HFFc6 (cell line): Measurements from ENCODE around the gene ZFP14. TPM values are rescaled to one million over a fixed set of nuclear protein-coding genes. Genes with fewer than 3 reads are reported as not detected.

Experiments used
- DNase-seq: peaks from one replicate; pipeline ENCODE4 v3.0.0-alpha.2; 2018
- H3K27ac Mint-ChIP-seq: 2 replicates; pipeline ENCODE4 v1.8.0; 2020; ENCODE audit warnings: mild to moderate bottlenecking, mixed read lengths
- H3K27me3 Mint-ChIP-seq: 2 replicates; pipeline ENCODE4 v1.8.0; 2021; ENCODE audit warnings: mild to moderate bottlenecking, moderate library complexity, mixed read lengths; ENCODE audit not compliant: insufficient read depth
- H3K36me3 Mint-ChIP-seq: 2 replicates; pipeline ENCODE4 v1.8.0; 2021; ENCODE audit warnings: low read depth, mixed read lengths
- H3K4me1 Mint-ChIP-seq: 2 replicates; pipeline ENCODE4 v1.8.0; 2020; ENCODE audit warnings: low read depth, mixed read lengths
- H3K4me3 Mint-ChIP-seq: 2 replicates; pipeline ENCODE4 v1.8.0; 2020; ENCODE audit warnings: mild to moderate bottlenecking, moderate library complexity, mixed read lengths
- H3K9me3 Mint-ChIP-seq: 2 replicates; pipeline ENCODE4 v1.8.0; 2020; ENCODE audit warnings: mild to moderate bottlenecking, mixed read lengths
- CTCF ChIP-seq: fragments of 200-600 bp; sonication (generic); IDR thresholded peaks from 2 replicates; pipeline ENCODE4 v1.5.0; 2021; ENCODE audit warnings: antibody characterized with exemption, mild to moderate bottlenecking
- long read RNA-seq: library from polyadenylated mRNA; unstranded; transcript quantifications from one replicate; pipeline ENCODE4 v2.0.0, GENCODE V29; 2019
- total RNA-seq, 6 experiments: library from RNA; stranded (reverse); fragmentation: NEBNext Ultra II Directional; extraction: Animal tissue kit (Norgen Biotek cat#: 25700); gene quantifications; 2 replicates in 1 of 6; 3 replicates in 5 of 6; pipeline ENCODE4 v1.2.3, GENCODE V29; 2021

The ZFP14 gene
- total RNA-seq = 1 to 10 TPM; 1.1 to 2.1 (median 1.5) TPM
- long read RNA-seq = 0 reads

- H3K36me3 Mint-ChIP-seq = peaks cover 5% of the 10 kb centered on the region; the same call in 1 of the 2 replicates
- H3K27me3 Mint-ChIP-seq = peaks cover 3% of the 10 kb centered on the region; the same call in 1 of the 2 replicates
- peak within 1 kb of the TSS; percentile 56 for H3K27ac Mint-ChIP-seq
- DNase-seq = peak; percentile 86
- H3K9me3 Mint-ChIP-seq = peaks cover 11% of the 10 kb centered on the region
- TF ChIP-seq CTCF = peak; percentile 38
- H3K4me1 Mint-ChIP-seq = peaks cover 11% of the 10 kb centered on the region
- H3K4me3 Mint-ChIP-seq = peak within 1 kb of the TSS; percentile 89
These were observed at the start of gene ZFP14 for GRCh38 chr19:36378625-36379509. TSS of gene ZFP14 (minus strand) at chr19:36379201. CDS start at chr19:36367892, 11,309 bp downstream.

GRCh38 chr19:36423925-36424324 is 44.9 kb upstream of the ZFP14 start:
- Mint-ChIP-seq H3K36me3 (peaks cover 14% of the 10 kb centered on the region), H3K9me3 (peaks cover 54% of the 10 kb centered on the region), H3K4me3 (no peak overlapping the region), H3K27ac (no peak overlapping the region), H3K27me3 (peaks cover 4% of the 10 kb centered on the region; the same call in 1 of the 2 replicates), H3K4me1 (no peaks in the 10 kb centered on the region; the same call in 1 of the 2 replicates)
- TF ChIP-seq CTCF = no peak
- no peak for DNase-seq

GRCh38 chr19:36421749-36422481 is 42.9 kb upstream of the ZFP14 start:
- DNase-seq = no peak
- Mint-ChIP-seq H3K36me3 (peaks cover 21% of the 10 kb centered on the region), H3K27me3 (peaks cover 4% of the 10 kb centered on the region; the same call in 1 of the 2 replicates), H3K9me3 (peaks cover 65% of the 10 kb centered on the region), H3K27ac (no peak overlapping the region), H3K4me1 (peaks cover 7% of the 10 kb centered on the region; the same call in 1 of the 2 replicates), H3K4me3 (no peak overlapping the region)
- no peak for TF ChIP-seq CTCF

- no peak for TF ChIP-seq CTCF
- Mint-ChIP-seq H3K27ac (no peak overlapping the region), H3K36me3 (peaks cover 26% of the 10 kb centered on the region), H3K27me3 (peaks cover 4% of the 10 kb centered on the region; the same call in 1 of the 2 replicates), H3K4me3 (no peak overlapping the region), H3K4me1 (peaks cover 7% of the 10 kb centered on the region; the same call in 1 of the 2 replicates), H3K9me3 (peaks cover 65% of the 10 kb centered on the region)
- DNase-seq = no peak
These were observed 42.2 kb upstream of the ZFP14 start for GRCh38 chr19:36420961-36421748.
